Calu3 (cell line): ENCODE measurements around the gene RTN1. TPM values are rescaled to one million over a fixed set of nuclear protein-coding genes. Genes with fewer than 3 reads are reported as not detected.

Source experiments
- BruUV-seq: library from RNA; stranded (reverse); fragments of 400-500 nt; replicated peaks from 2 replicates; lab custom pipeline; 2021; lab: Mats Ljungman, UMichigan
- CTCF ChIA-PET: fragments of 300-600 bp; sonication (Branson Sonifier 250); formaldehyde crosslinking; loops from one replicate; lab custom pipeline; 2022; ENCODE audit warnings: antibody characterized with exemption; lab: Charles Lee
- DNase-seq: peaks from one replicate; pipeline ENCODE4 v3.0.0; 2022
- H3K27ac Mint-ChIP-seq: one replicate; pipeline ENCODE4 v1.8.0; 2022; ENCODE audit warnings: mixed read lengths; ENCODE audit not compliant: unreplicated experiment
- H3K27me3 Mint-ChIP-seq: one replicate; pipeline ENCODE4 v1.8.0; 2022; ENCODE audit warnings: mixed read lengths; ENCODE audit not compliant: unreplicated experiment
- H3K36me3 Mint-ChIP-seq: one replicate; pipeline ENCODE4 v1.8.0; 2022; ENCODE audit warnings: mild to moderate bottlenecking, moderate library complexity, mixed read lengths; ENCODE audit not compliant: insufficient read depth, unreplicated experiment
- H3K4me1 Mint-ChIP-seq: one replicate; pipeline ENCODE4 v1.8.0; 2022; ENCODE audit warnings: mild to moderate bottlenecking, low read depth, mixed read lengths; ENCODE audit not compliant: unreplicated experiment
- H3K4me3 Mint-ChIP-seq: one replicate; pipeline ENCODE4 v1.8.0; 2022; ENCODE audit warnings: mild to moderate bottlenecking, low read depth, moderate library complexity, mixed read lengths; ENCODE audit not compliant: unreplicated experiment
- H3K9me3 Mint-ChIP-seq: one replicate; pipeline ENCODE4 v1.8.0; 2022; ENCODE audit warnings: low read depth, mixed read lengths; ENCODE audit not compliant: unreplicated experiment
- CTCF ChIP-seq: fragments of 200-600 bp; IDR thresholded peaks from one replicate; pipeline ENCODE4 v1.8.0; 2022; ENCODE audit warnings: antibody characterized with exemption; ENCODE audit not compliant: unreplicated experiment
- intact Hi-C: fragments of 100-400 bp; cut with micrococcal nuclease; formaldehyde crosslinking; loops from one replicate; pipeline ENCODE4 v1.10.0; 2022; ENCODE audit not compliant: unreplicated experiment
- total RNA-seq: library from RNA; stranded (reverse); gene quantifications from 2 replicates; pipeline ENCODE4 v1.2.3, GENCODE V29; 2022

RTN1 gene
- total RNA-seq, 1 experiment from 2014 or later: not detected

- Mint-ChIP-seq H3K4me3 (no peak overlapping the region), H3K4me1 (no peaks in the 10 kb centered on the region), H3K9me3 (peaks cover 3% of the 10 kb centered on the region), H3K27me3 (peaks cover 31% of the 10 kb centered on the region), H3K27ac (no peak overlapping the region), H3K36me3 (no peaks in the 10 kb centered on the region)
- no peak for TF ChIP-seq CTCF
- intact Hi-C loops: no loop called here
- no TSS peak for BruUV-seq
- CTCF ChIA-PET: no interaction called here
- no peak for DNase-seq
Measured at GRCh38 chr14:59622631-59623030, 247.9 kb downstream of the RTN1 start.

GRCh38 chr14:59619061-59619460 is 251.5 kb downstream of the RTN1 start:
- H3K27me3 Mint-ChIP-seq: peaks cover 19% of the 10 kb centered on the region
- no peaks in the 10 kb centered on the region for H3K4me1 Mint-ChIP-seq
- CTCF ChIA-PET: no interaction called here
- BruUV-seq: no TSS peak
- DNase-seq: no peak
- H3K27ac Mint-ChIP-seq: no peak overlapping the region
- intact Hi-C loops: no loop called here
- no peak for TF ChIP-seq CTCF
- H3K36me3 Mint-ChIP-seq: no peaks in the 10 kb centered on the region
- peaks cover 3% of the 10 kb centered on the region for H3K9me3 Mint-ChIP-seq
- H3K4me3 Mint-ChIP-seq: no peak overlapping the region

GRCh38 chr14:59601056-59601455 is 269.5 kb downstream of the RTN1 start:
- CTCF ChIA-PET: no interaction called here
- intact Hi-C loops: no loop called here

GRCh38 chr14:59600211-59600945 is 270.2 kb downstream of the RTN1 start:
- DNase-seq: no peak
- Mint-ChIP-seq H3K36me3 (no peaks in the 10 kb centered on the region), H3K27ac (no peak overlapping the region), H3K4me1 (no peaks in the 10 kb centered on the region), H3K9me3 (no peaks in the 10 kb centered on the region), H3K27me3 (peaks cover 25% of the 10 kb centered on the region), H3K4me3 (no peak overlapping the region)
- no peak for TF ChIP-seq CTCF
- intact Hi-C loops: no loop called here
- BruUV-seq: no TSS peak
- CTCF ChIA-PET: no interaction called here

More at GRCh38 chr14:59601056-59601455, 269.5 kb downstream of the RTN1 start:
- no peak overlapping the region for H3K27ac Mint-ChIP-seq
- no TSS peak for BruUV-seq
- no peaks in the 10 kb centered on the region for H3K9me3 Mint-ChIP-seq
- no peak for DNase-seq
- no peak overlapping the region for H3K4me3 Mint-ChIP-seq
- H3K4me1 Mint-ChIP-seq: no peaks in the 10 kb centered on the region
- no peaks in the 10 kb centered on the region for H3K36me3 Mint-ChIP-seq
- peaks cover 25% of the 10 kb centered on the region for H3K27me3 Mint-ChIP-seq
- no peak for TF ChIP-seq CTCF
